Neuron (in vitro differentiated cells): ENCODE results near the gene JAZF1.

ENCODE experiments used
- H2AFZ ChIP-seq: one replicate; pipeline ENCODE4 v1.6.1; 2013; ENCODE audit warnings: low read depth, mild to moderate bottlenecking, inconsistent platforms, low read length, moderate library complexity
- H3K27me3 ChIP-seq: one replicate; pipeline ENCODE4 v1.6.1; 2013; ENCODE audit warnings: low read length; ENCODE audit not compliant: insufficient read depth
- H3K36me3 ChIP-seq: one replicate; pipeline ENCODE4 v1.6.1; 2013; ENCODE audit warnings: low read length; ENCODE audit not compliant: insufficient read depth
- H3K4me1 ChIP-seq: one replicate; pipeline ENCODE4 v1.6.1; 2013; ENCODE audit warnings: low read length; ENCODE audit not compliant: insufficient read depth
- H3K4me3 ChIP-seq: 2 replicates; pipeline ENCODE4 v1.5.1; 2013; ENCODE audit warnings: mild to moderate bottlenecking, low read length, moderate library complexity
- H3K9me3 ChIP-seq: one replicate; pipeline ENCODE4 v1.6.1; 2013; ENCODE audit warnings: low read length

Gene JAZF1

DNA sequence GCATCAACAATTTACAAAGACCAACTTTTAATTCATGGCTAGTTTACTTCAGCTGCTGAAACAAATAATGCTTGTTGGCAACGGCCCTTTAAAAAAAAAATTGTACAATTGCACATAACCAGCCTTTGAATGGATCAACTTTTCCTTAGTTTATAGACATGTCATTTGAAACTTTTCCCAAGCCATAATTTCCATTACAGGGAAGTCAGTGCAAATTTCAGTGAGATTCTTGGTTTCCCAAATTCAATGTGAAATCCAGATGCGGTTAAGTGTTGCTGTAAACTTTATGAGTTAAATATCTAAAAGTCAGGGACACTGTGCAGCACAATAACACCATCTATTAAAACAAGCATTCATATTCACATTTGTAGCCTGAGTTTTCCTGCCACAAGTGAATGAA is 182.2 kb downstream of the JAZF1 start:
- Histone ChIP-seq H3K4me1 (no peaks in the 10 kb centered on the region), H3K27me3 (peaks cover 12% of the 10 kb centered on the region), H3K36me3 (no peaks in the 10 kb centered on the region), H3K4me3 (no peak overlapping the region), H3K9me3 (no peaks in the 10 kb centered on the region), H2AFZ (no peak overlapping the region)

- H2AFZ ChIP-seq, result no peak overlapping the region
- H3K4me1 ChIP-seq, result no peaks in the 10 kb centered on the region
- no peaks in the 10 kb centered on the region for H3K9me3 ChIP-seq
- H3K27me3 ChIP-seq, result peaks cover 15% of the 10 kb centered on the region
- no peaks in the 10 kb centered on the region for H3K36me3 ChIP-seq
- H3K4me3 ChIP-seq, result no peak overlapping the region
Observed at GRCh38 chr7:27997188-27997707, 183.3 kb downstream of the JAZF1 start.

GRCh38 chr7:27996141-27996540 is 184.5 kb downstream of the JAZF1 start:
- H3K27me3 ChIP-seq, result peaks cover 15% of the 10 kb centered on the region
- no peaks in the 10 kb centered on the region for H3K9me3 ChIP-seq
- no peak overlapping the region for H2AFZ ChIP-seq
- no peaks in the 10 kb centered on the region for H3K36me3 ChIP-seq
- H3K4me3 ChIP-seq, result no peak overlapping the region
- H3K4me1 ChIP-seq, result no peaks in the 10 kb centered on the region

DNA sequence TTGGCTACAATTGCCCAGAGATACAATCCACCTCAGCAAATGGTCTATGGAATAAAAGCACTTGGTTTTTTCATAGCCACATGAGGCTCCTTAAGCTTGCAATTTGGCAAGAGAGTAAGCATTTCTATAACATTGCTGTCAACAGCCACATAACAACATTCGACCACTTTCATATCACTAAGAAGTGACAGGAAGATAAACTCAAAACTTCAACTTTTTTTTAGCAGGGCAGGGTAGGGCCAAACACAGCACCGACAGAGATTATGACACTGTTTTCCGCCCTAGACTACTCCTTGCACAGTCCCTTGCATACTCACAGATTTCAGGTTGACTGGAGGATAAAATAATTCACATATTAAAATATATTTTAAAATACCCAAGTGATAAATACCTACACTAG is 185.4 kb downstream of the JAZF1 start:
- no peaks in the 10 kb centered on the region for H3K9me3 ChIP-seq
- no peaks in the 10 kb centered on the region for H3K36me3 ChIP-seq
- H3K4me1 ChIP-seq, result no peaks in the 10 kb centered on the region
- H3K27me3 ChIP-seq, result peaks cover 15% of the 10 kb centered on the region
- no peak overlapping the region for H3K4me3 ChIP-seq
- no peak overlapping the region for H2AFZ ChIP-seq

- H3K36me3 ChIP-seq, result no peaks in the 10 kb centered on the region
- H3K9me3 ChIP-seq, result no peaks in the 10 kb centered on the region
- no peak overlapping the region for H3K4me3 ChIP-seq
- H2AFZ ChIP-seq, result no peak overlapping the region
- H3K4me1 ChIP-seq, result no peaks in the 10 kb centered on the region
- H3K27me3 ChIP-seq, result peaks cover 15% of the 10 kb centered on the region
Observed at GRCh38 chr7:27994639-27995038, 186.0 kb downstream of the JAZF1 start.

DNA sequence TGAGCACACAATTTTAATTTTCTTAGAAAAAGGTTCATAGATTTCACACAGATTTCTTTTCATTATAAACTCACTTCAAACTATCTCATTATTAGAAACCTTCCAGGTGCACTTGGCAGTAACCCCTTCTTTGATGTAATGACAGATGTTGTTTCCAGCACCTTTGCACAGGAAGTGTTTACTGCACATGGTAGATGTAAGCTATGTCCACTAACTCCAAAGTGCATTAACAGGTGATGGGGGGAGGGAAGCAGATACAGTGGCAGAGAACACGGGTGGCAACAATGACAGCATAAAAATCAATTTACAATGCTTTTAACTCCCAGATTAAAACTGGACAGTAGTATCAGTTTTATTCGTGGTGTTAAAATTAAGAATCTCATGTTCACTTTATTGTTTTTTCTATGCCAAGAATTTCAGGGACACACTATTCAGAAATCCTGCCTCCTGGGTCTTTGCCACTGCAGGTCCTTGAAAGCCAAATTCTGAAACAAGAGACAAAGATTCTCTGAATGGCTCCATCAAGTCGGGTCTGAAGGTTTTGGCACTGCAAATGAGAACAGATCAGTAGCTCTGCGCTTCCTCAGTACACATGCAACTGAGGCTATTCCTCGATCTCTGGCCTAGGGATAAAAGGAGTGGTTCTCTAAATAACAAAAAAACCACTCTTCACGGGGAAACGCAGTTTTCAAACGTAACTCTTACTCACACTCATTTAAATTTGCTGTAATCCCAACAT is 187.7 kb downstream of the JAZF1 start:
- H3K27me3 ChIP-seq, result peaks cover 15% of the 10 kb centered on the region
- H3K4me3 ChIP-seq, result no peak overlapping the region
- H3K9me3 ChIP-seq, result no peaks in the 10 kb centered on the region
- no peak overlapping the region for H2AFZ ChIP-seq
- no peaks in the 10 kb centered on the region for H3K4me1 ChIP-seq
- H3K36me3 ChIP-seq, result no peaks in the 10 kb centered on the region

GRCh38 chr7:27992097-27992496 is 188.5 kb downstream of the JAZF1 start:
- H3K27me3 ChIP-seq, result peaks cover 15% of the 10 kb centered on the region
- H3K36me3 ChIP-seq, result no peaks in the 10 kb centered on the region
- no peaks in the 10 kb centered on the region for H3K9me3 ChIP-seq
- H3K4me3 ChIP-seq, result no peak overlapping the region
- H3K4me1 ChIP-seq, result no peaks in the 10 kb centered on the region
- no peak overlapping the region for H2AFZ ChIP-seq

DNA sequence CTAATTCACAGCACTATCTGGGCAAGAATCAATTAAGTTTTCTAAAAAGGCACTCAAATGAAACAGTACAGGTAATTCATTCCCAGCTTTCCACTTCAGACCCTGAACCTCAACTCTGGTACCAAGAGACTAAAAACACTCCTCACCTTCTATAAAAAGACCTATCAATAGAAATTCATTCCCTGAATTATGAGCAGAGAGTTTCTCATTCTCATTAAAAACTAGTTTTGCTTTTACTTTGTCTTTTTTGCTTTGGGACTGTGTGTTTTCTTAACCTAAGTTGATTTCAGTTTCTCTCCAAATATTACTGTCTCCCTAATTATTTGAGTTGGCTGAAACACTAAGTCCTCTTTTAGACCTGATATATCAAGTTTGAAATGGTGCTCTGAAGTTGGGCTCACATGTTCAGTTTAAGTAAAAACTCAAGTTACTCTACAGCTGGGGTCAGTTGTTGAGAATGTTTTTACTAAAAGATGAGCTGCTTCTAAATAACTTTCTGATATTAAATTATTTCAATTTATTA is 189.5 kb downstream of the JAZF1 start:
- H3K27me3 ChIP-seq, result peaks cover 11% of the 10 kb centered on the region
- H2AFZ ChIP-seq, result no peak overlapping the region
- no peak overlapping the region for H3K4me3 ChIP-seq
- no peaks in the 10 kb centered on the region for H3K9me3 ChIP-seq
- H3K36me3 ChIP-seq, result no peaks in the 10 kb centered on the region
- no peaks in the 10 kb centered on the region for H3K4me1 ChIP-seq

DNA sequence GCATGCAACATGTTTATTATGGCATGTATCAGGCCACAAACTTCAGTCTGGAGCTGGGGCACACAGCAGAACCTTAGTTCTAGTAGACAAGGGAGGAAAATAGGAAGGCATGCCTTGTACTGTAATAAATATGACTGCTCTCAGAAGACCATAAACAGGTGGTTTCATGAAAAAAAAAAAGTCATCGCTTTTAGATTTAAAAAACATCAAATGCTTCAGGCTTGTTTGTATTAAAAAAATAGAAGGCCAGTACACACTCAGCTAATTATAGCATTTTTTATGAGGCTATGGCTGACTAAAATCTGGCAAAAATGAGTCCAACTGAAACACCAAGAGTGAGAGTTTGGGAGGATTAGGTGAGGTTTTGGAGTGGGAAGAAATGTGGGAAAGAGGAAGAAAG is 204.1 kb downstream of the JAZF1 start:
- Histone ChIP-seq H3K36me3 (no peaks in the 10 kb centered on the region), H2AFZ (no peak overlapping the region), H3K4me1 (no peaks in the 10 kb centered on the region), H3K9me3 (no peaks in the 10 kb centered on the region), H3K27me3 (peaks cover 5% of the 10 kb centered on the region), H3K4me3 (no peak overlapping the region)

DNA sequence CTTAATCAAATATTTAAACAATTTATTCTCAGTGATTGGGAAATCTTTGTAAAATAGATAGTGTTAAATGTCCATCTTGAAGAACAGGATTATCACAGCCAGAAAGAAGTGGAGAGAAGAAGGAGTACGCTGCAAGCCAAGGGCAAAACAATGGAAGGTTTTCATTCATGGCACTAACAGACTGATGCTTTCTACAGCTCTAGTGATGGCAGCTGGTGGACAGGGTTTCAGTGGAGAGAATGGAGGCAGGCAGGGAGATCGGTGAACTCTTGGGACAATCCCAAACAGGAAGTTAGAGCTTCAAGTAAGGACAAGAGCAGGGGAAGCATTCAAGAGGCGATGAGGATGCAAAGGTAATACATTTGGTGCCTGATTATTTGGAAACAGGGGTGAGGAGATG is 207.0 kb downstream of the JAZF1 start:
- peaks cover 8% of the 10 kb centered on the region for H3K27me3 ChIP-seq
- H3K9me3 ChIP-seq, result no peaks in the 10 kb centered on the region
- no peaks in the 10 kb centered on the region for H3K4me1 ChIP-seq
- no peak overlapping the region for H3K4me3 ChIP-seq
- no peaks in the 10 kb centered on the region for H3K36me3 ChIP-seq
- no peak overlapping the region for H2AFZ ChIP-seq

- Histone ChIP-seq H3K4me1 (no peaks in the 10 kb centered on the region), H3K9me3 (no peaks in the 10 kb centered on the region), H2AFZ (no peak overlapping the region), H3K27me3 (peaks cover 8% of the 10 kb centered on the region), H3K36me3 (no peaks in the 10 kb centered on the region), H3K4me3 (no peak overlapping the region)
Observed at GRCh38 chr7:27972276-27972675, 208.3 kb downstream of the JAZF1 start.

- H3K9me3 ChIP-seq, result no peaks in the 10 kb centered on the region
- H3K27me3 ChIP-seq, result peaks cover 13% of the 10 kb centered on the region
- H3K4me3 ChIP-seq, result no peak overlapping the region
Observed at GRCh38 chr7:27971171-27971812, 209.3 kb downstream of the JAZF1 start.

GRCh38 chr7:27970350-27970749 is 210.2 kb downstream of the JAZF1 start:
- Histone ChIP-seq H3K4me3 (no peak overlapping the region), H2AFZ (no peak overlapping the region), H3K4me1 (no peaks in the 10 kb centered on the region), H3K36me3 (no peaks in the 10 kb centered on the region), H3K27me3 (peaks cover 20% of the 10 kb centered on the region), H3K9me3 (no peaks in the 10 kb centered on the region)

More at GRCh38 chr7:27971171-27971812, 209.3 kb downstream of the JAZF1 start:
- H3K36me3 ChIP-seq, result no peaks in the 10 kb centered on the region
- no peak overlapping the region for H2AFZ ChIP-seq
- no peaks in the 10 kb centered on the region for H3K4me1 ChIP-seq
